ENCODE measurements around the gene SLC49A4. TPM values are rescaled to one million over a fixed set of nuclear protein-coding genes. Genes with fewer than 3 reads are reported as not detected.

SLC49A4 gene
- total and polyA plus RNA-seq, 2 experiments from 2014 or later = 39.1 to 59.2 TPM

DNA sequence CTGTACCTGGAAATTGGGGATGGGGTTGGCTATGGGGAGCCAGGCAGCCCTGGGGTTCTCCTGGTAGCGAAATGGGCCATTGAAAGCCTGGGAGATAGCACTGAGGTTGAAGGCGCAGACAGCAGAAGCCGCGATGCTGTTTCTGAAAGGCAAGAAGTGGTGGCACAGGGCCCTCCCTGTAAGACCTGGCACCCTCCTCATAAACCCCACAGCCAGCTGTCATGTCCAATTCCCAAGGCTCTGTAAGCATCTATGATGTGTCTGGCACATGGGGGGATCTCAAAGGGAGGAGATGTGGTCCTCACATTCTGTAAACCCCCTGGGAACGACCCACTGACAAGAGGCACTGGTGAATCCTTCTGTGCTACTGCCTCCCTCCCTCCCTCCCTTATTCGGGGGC is 128.7 kb downstream of the SLC49A4 start:
- Histone ChIP-seq H3K4me3 (no peak overlapping the region), H3K36me3 (replicated peaks; ENCODE audit: insufficient read depth, low read depth) (no peaks in the 10 kb centered on the region), H3K9me3 (ENCODE audit: low read depth) (no peaks in the 10 kb centered on the region), H3K27ac (no peak overlapping the region), H3K9me2 (replicated peaks; ENCODE audit: insufficient read depth) (no peaks in the 10 kb centered on the region), H3K4me2 (no peak overlapping the region), H4K20me1 (ENCODE audit: insufficient read depth, poor library complexity, severe bottlenecking) (no peaks in the 10 kb centered on the region), H2AFZ (no peak overlapping the region), H3K27me3 (peaks cover 44% of the 10 kb centered on the region), H3K4me1 (ENCODE audit: insufficient read depth) (peaks cover 7% of the 10 kb centered on the region), H3K79me2 (no peaks in the 10 kb centered on the region)
- 78% methylated on average over 6 of the region's 6 CpGs for WGBS (ENCODE audit: low lambda C conversion rate, missing lambda C conversion rate)
- DNase-seq (ENCODE audit: low spot score) = no peak
- TF ChIP-seq, protein P1, sequence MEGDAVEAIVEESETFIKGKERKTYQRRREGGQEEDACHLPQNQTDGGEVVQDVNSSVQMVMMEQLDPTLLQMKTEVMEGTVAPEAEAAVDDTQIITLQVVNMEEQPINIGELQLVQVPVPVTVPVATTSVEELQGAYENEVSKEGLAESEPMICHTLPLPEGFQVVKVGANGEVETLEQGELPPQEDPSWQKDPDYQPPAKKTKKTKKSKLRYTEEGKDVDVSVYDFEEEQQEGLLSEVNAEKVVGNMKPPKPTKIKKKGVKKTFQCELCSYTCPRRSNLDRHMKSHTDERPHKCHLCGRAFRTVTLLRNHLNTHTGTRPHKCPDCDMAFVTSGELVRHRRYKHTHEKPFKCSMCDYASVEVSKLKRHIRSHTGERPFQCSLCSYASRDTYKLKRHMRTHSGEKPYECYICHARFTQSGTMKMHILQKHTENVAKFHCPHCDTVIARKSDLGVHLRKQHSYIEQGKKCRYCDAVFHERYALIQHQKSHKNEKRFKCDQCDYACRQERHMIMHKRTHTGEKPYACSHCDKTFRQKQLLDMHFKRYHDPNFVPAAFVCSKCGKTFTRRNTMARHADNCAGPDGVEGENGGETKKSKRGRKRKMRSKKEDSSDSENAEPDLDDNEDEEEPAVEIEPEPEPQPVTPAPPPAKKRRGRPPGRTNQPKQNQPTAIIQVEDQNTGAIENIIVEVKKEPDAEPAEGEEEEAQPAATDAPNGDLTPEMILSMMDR (IDR thresholded peaks at IDR 0.05; ENCODE audit: poor library complexity) = no peak
- no peak for TF ChIP-seq EZH2 (IDR thresholded peaks at IDR 0.05; ENCODE audit: borderline replicate concordance)
- no peak for TF ChIP-seq EZH2phosphoT487 (IDR thresholded peaks at IDR 0.05; ENCODE audit: low read depth, severe bottlenecking, unreplicated experiment)

DNA sequence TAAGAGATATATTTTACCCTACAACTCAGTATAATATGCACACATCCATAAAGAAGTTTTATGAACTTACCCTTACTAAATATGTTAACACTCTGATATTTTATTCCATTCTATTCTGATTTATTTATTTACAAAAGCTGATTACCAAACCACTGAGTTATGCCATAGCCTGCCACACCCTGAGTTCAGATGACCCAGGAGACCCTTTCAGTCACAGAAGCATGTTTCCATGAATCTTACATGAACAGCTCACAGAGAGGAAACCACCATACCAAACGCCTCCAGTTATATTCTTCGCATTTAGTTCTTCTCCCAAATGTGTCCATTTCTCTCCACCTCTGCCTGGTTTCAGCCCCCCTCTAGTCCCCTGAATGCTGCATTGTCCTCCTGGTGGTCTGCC is 129.2 kb downstream of the SLC49A4 start:
- H4K20me1 ChIP-seq (ENCODE audit: insufficient read depth, poor library complexity, severe bottlenecking) = no peaks in the 10 kb centered on the region
- H3K27ac ChIP-seq = no peak overlapping the region
- H3K9me2 ChIP-seq (replicated peaks; ENCODE audit: insufficient read depth) = no peaks in the 10 kb centered on the region
- H3K36me3 ChIP-seq (replicated peaks; ENCODE audit: insufficient read depth, low read depth) = no peaks in the 10 kb centered on the region
- no peaks in the 10 kb centered on the region for H3K9me3 ChIP-seq (ENCODE audit: low read depth)
- H3K4me2 ChIP-seq = no peak overlapping the region
- H3K4me1 ChIP-seq (ENCODE audit: insufficient read depth) = peaks cover 7% of the 10 kb centered on the region
- TF ChIP-seq EZH2phosphoT487 (IDR thresholded peaks at IDR 0.05; ENCODE audit: low read depth, severe bottlenecking, unreplicated experiment) = no peak
- H3K79me2 ChIP-seq = no peaks in the 10 kb centered on the region
- no peak for DNase-seq (ENCODE audit: low spot score)
- H3K4me3 ChIP-seq = no peak overlapping the region
- H2AFZ ChIP-seq = no peak overlapping the region
- 93% methylated on average over 2 of the region's 2 CpGs for WGBS (ENCODE audit: low lambda C conversion rate, missing lambda C conversion rate)
- H3K27me3 ChIP-seq = peaks cover 44% of the 10 kb centered on the region

GRCh38 chr3:122925756-122926155 is 130.9 kb downstream of the SLC49A4 start:
- no peak for DNase-seq (ENCODE audit: low spot score)
- peaks cover 7% of the 10 kb centered on the region for H3K4me1 ChIP-seq (ENCODE audit: insufficient read depth)
- no peaks in the 10 kb centered on the region for H3K9me2 ChIP-seq (replicated peaks; ENCODE audit: insufficient read depth)
- no peak overlapping the region for H3K27ac ChIP-seq
- no peaks in the 10 kb centered on the region for H4K20me1 ChIP-seq (ENCODE audit: insufficient read depth, poor library complexity, severe bottlenecking)
- no peaks in the 10 kb centered on the region for H3K36me3 ChIP-seq (replicated peaks; ENCODE audit: insufficient read depth, low read depth)
- no peak overlapping the region for H3K4me2 ChIP-seq
- no peaks in the 10 kb centered on the region for H3K79me2 ChIP-seq
- H3K4me3 ChIP-seq = no peak overlapping the region
- no peak overlapping the region for H2AFZ ChIP-seq
- peaks cover 38% of the 10 kb centered on the region for H3K27me3 ChIP-seq
- no peaks in the 10 kb centered on the region for H3K9me3 ChIP-seq (ENCODE audit: low read depth)
- TF ChIP-seq, protein P1 (IDR thresholded peaks at IDR 0.05; ENCODE audit: poor library complexity) = no peak
- no peak for TF ChIP-seq EZH2phosphoT487 (IDR thresholded peaks at IDR 0.05; ENCODE audit: low read depth, severe bottlenecking, unreplicated experiment)
- TF ChIP-seq EZH2 (IDR thresholded peaks at IDR 0.05; ENCODE audit: borderline replicate concordance) = no peak
- WGBS (ENCODE audit: low lambda C conversion rate, missing lambda C conversion rate) = 100% methylated on average over 1 of the region's 1 CpG

GRCh38 chr3:122926322-122926721 is 131.5 kb downstream of the SLC49A4 start:
- Histone ChIP-seq H3K27me3 (peaks cover 33% of the 10 kb centered on the region), H3K79me2 (no peaks in the 10 kb centered on the region), H3K9me2 (replicated peaks; ENCODE audit: insufficient read depth) (no peaks in the 10 kb centered on the region), H3K36me3 (replicated peaks; ENCODE audit: insufficient read depth, low read depth) (no peaks in the 10 kb centered on the region), H2AFZ (no peak overlapping the region), H3K4me2 (no peak overlapping the region), H3K27ac (no peak overlapping the region), H4K20me1 (ENCODE audit: insufficient read depth, poor library complexity, severe bottlenecking) (no peaks in the 10 kb centered on the region), H3K4me3 (no peak overlapping the region), H3K4me1 (ENCODE audit: insufficient read depth) (peaks cover 7% of the 10 kb centered on the region), H3K9me3 (ENCODE audit: low read depth) (no peaks in the 10 kb centered on the region)
- WGBS (ENCODE audit: low lambda C conversion rate, missing lambda C conversion rate) = 93% methylated on average over 19 of the region's 20 CpGs
- no peak for TF ChIP-seq EZH2phosphoT487 (IDR thresholded peaks at IDR 0.05; ENCODE audit: low read depth, severe bottlenecking, unreplicated experiment)
- TF ChIP-seq, protein P1 (IDR thresholded peaks at IDR 0.05; ENCODE audit: poor library complexity) = no peak
- no peak for DNase-seq (ENCODE audit: low spot score)

Data from hepatocyte (in vitro differentiated cells).